SU-DHL-6 (cell line): ENCODE measurements around the gene CWC25.
A peak's percentile ranks its signal among the peaks of the same experiment; 100 is the strongest.

ENCODE experiments used
- H2AFZ ChIP-seq: fragments of 200-600 bp; sonication (generic); 2 replicates; pipeline ENCODE4 v1.6.1; 2014; ENCODE audit warnings: low read depth, mild to moderate bottlenecking, moderate library complexity, mixed read lengths, antibody characterized with exemption, low read length; ENCODE audit not compliant: severe bottlenecking
- H3F3A ChIP-seq: fragments of 200-600 bp; shearing (Covaris generic); 2 replicates; pipeline ENCODE4 v1.6.0; 2016; ENCODE audit warnings: antibody characterized with exemption, mild to moderate bottlenecking; ENCODE audit not compliant: insufficient read depth
- H3K27ac ChIP-seq: fragments of 200-600 bp; sonication (generic); 2 replicates; pipeline ENCODE4 v1.5.1; 2016; ENCODE audit warnings: low read depth, mild to moderate bottlenecking, low read length, moderate library complexity, mixed read lengths
- H3K27me3 ChIP-seq: fragments of 200-600 bp; sonication (generic), shearing (Covaris generic); 2 replicates; pipeline ENCODE4 v1.6.0; 2014; ENCODE audit warnings: mild to moderate bottlenecking, low read length
- H3K36me3 ChIP-seq: fragments of 200-600 bp; sonication (generic); 2 replicates; pipeline ENCODE4 v1.6.1; 2014; ENCODE audit warnings: mild to moderate bottlenecking, low read length, mixed read lengths
- H3K4me2 ChIP-seq: fragments of 300-600, 200-600 bp; shearing (Covaris generic), sonication (generic); 2 replicates; pipeline ENCODE4 v1.6.0; 2014; ENCODE audit warnings: low read length, low read depth, mild to moderate bottlenecking; ENCODE audit not compliant: poor library complexity, severe bottlenecking
- H3K4me3 ChIP-seq: fragments of 200-600 bp; sonication (generic); 2 replicates; pipeline ENCODE4 v1.5.1; 2014; ENCODE audit warnings: antibody characterized with exemption, low read length, mild to moderate bottlenecking, mixed read lengths; ENCODE audit not compliant: insufficient read depth, poor library complexity, severe bottlenecking
- H3K79me2 ChIP-seq: fragments of 200-600 bp; sonication (generic); 2 replicates; pipeline ENCODE4 v1.6.1; 2014; ENCODE audit warnings: mild to moderate bottlenecking, low read length, moderate library complexity; ENCODE audit not compliant: insufficient read depth
- H3K9ac ChIP-seq: fragments of 200-600 bp; sonication (generic); 2 replicates; pipeline ENCODE4 v1.7.0; 2014; ENCODE audit warnings: mild to moderate bottlenecking, low read length
- H3K9me2 ChIP-seq: fragments of 200-600 bp; sonication (generic); replicated peaks from 2 replicates; pipeline ENCODE4 v1.6.1; 2014; ENCODE audit warnings: low read length; ENCODE audit not compliant: insufficient read depth
- H3K9me3 ChIP-seq: fragments of 200-600 bp; sonication (generic); 2 replicates; pipeline ENCODE4 v1.6.1; 2014; ENCODE audit warnings: low read length, mixed read lengths; ENCODE audit not compliant: insufficient read depth
- H4K20me1 ChIP-seq: fragments of 200-600 bp; sonication (generic); 2 replicates; pipeline ENCODE4 v1.6.1; 2014; ENCODE audit warnings: low read depth, mild to moderate bottlenecking, antibody characterized with exemption, low read length, moderate library complexity, mixed read lengths
- EZH2phosphoT487 ChIP-seq: fragments of 200-600 bp; sonication (generic), shearing (Covaris generic); conservative IDR thresholded peaks from 2 replicates; pipeline ENCODE4 v1.6.1; 2018; ENCODE audit warnings: mild to moderate bottlenecking, antibody characterized with exemption, low read length, moderate library complexity, mixed read lengths
- TF ChIP-seq, protein P1 (sequence below): fragments of 200-600 bp; sonication (generic); IDR thresholded peaks from one replicate; pipeline ENCODE4 v1.5.1; 2017; ENCODE audit warnings: antibody characterized with exemption, mild to moderate bottlenecking, low read length, moderate library complexity; ENCODE audit not compliant: insufficient read depth, poor library complexity, severe bottlenecking

The CWC25 gene

DNA sequence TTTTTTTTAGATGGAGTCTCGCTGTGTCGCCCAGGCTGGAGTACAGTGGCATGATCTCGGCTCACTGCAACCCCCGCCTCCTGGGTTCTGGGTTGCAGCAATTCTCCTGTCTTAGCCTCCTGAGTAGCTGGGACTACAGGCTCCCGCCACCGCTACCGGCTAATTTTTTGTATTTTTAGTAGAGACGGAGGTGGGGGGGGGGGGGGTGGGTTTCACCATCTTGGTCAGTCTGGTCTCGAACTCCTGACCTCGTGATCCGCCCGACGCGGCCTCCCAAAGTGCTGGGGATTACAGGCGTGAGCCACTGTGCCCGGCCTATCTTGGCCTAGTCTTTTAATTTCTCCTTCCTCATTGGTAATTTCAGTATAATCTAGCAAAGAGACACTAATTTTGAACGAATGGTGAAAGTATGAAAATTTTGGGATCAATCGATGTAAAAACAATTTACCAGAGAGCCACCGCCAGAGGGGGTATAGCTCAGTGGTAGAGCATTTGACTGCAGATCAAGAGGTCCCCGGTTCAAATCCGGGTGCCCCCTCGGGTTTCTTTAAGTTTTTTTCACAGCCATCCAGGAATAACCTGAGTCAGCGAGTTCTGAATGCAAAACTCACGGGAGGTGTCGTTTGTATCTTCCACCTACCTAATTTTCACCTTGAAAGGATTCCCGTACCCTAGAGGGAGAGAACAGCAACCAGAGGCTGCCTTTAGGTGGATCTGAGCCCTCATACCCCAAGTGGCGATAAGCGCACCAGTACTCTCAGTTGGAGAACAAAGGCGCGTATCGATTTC is 42.3 kb upstream of the CWC25 start:
- Histone ChIP-seq H3K4me3 (peak overlapping the region; percentile 57), H3F3A (peaks cover 48% of the 10 kb centered on the region), H3K9me3 (no peaks in the 10 kb centered on the region), H3K4me2 (peak overlapping the region; percentile 87), H4K20me1 (no peaks in the 10 kb centered on the region), H3K36me3 (no peaks in the 10 kb centered on the region), H3K9ac (peak overlapping the region; percentile 95), H3K27ac (peak overlapping the region; percentile 94), H3K27me3 (no peaks in the 10 kb centered on the region), H2AFZ (peak overlapping the region; percentile 42), H3K79me2 (peaks cover 23% of the 10 kb centered on the region), H3K9me2 (no peaks in the 10 kb centered on the region)
- no peak for TF ChIP-seq EZH2phosphoT487
- TF ChIP-seq, protein P1, sequence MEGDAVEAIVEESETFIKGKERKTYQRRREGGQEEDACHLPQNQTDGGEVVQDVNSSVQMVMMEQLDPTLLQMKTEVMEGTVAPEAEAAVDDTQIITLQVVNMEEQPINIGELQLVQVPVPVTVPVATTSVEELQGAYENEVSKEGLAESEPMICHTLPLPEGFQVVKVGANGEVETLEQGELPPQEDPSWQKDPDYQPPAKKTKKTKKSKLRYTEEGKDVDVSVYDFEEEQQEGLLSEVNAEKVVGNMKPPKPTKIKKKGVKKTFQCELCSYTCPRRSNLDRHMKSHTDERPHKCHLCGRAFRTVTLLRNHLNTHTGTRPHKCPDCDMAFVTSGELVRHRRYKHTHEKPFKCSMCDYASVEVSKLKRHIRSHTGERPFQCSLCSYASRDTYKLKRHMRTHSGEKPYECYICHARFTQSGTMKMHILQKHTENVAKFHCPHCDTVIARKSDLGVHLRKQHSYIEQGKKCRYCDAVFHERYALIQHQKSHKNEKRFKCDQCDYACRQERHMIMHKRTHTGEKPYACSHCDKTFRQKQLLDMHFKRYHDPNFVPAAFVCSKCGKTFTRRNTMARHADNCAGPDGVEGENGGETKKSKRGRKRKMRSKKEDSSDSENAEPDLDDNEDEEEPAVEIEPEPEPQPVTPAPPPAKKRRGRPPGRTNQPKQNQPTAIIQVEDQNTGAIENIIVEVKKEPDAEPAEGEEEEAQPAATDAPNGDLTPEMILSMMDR: no peak

DNA sequence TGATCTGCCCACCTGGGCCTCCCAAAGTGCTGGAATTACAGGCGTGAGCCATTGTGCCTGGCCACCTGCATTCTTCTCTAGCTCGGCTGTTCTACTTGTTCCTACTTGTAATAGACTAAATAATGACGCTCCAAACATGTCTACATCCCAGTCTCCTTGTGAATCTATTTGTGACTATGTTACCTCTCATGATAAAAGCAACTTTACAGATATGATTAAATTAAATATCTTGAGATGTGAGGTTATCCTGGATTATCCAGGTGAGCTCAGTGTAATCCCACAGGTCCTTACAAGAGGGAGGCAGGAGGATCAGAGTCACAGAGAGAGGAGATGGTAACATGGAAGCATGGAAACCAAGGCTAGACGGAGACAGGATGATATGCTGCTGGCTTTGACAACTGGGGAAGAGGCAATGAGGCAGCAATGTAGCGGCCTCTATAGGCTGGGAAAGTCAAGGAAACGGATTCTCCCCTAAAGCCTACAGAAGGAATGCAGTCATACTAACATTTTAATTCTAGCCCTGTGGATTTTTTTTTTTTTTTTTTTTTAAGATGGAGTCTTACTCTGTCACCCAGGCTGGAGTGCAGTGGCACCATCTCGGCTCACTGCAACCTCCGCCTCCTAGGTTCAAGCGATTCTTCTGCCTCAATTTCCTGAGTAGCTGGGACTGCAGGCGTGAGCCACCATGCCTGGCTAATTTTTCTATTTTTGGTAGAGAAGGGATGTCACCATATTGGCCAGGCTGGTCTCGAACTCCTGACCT is 39.7 kb upstream of the CWC25 start:
- Histone ChIP-seq H3K36me3 (no peaks in the 10 kb centered on the region), H3K9me2 (no peaks in the 10 kb centered on the region), H3K4me3 (no peak overlapping the region), H3K9ac (no peak overlapping the region), H3K4me2 (no peak overlapping the region), H3K27ac (peak overlapping the region; percentile 73), H3K27me3 (no peaks in the 10 kb centered on the region), H2AFZ (no peak overlapping the region), H3K9me3 (no peaks in the 10 kb centered on the region), H4K20me1 (no peaks in the 10 kb centered on the region), H3F3A (peaks cover 48% of the 10 kb centered on the region), H3K79me2 (peaks cover 3% of the 10 kb centered on the region; the same call in 1 of the 2 replicates)
- no peak for TF ChIP-seq EZH2phosphoT487
- TF ChIP-seq, protein P1: no peak

DNA sequence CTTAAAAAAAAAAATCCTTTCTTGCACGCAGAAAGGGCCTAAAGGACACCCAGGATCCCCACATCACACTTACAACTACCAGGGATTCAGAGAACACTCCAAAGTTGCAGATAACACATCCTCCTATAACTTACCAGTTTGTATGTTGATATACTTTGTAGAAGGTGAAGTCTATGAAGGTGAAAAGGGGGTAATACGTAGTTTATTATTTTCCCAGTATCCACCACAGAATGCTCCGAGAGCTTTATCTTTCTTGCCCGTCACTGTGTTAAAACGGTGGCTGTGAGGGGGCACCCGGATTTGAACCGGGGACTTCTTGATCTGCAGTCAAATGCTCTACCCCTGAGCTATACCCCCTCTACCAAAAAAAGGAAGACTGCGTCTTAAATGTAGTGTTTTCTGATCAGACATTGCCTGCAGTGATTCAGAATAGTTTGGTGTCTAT is 36.3 kb upstream of the CWC25 start:
- H2AFZ ChIP-seq: no peak overlapping the region
- no peaks in the 10 kb centered on the region for H4K20me1 ChIP-seq
- H3F3A ChIP-seq: peaks cover 29% of the 10 kb centered on the region
- H3K79me2 ChIP-seq: peaks cover 3% of the 10 kb centered on the region; the same call in 1 of the 2 replicates
- no peaks in the 10 kb centered on the region for H3K27me3 ChIP-seq
- H3K9me3 ChIP-seq: no peaks in the 10 kb centered on the region
- H3K9ac ChIP-seq: no peak overlapping the region
- no peak overlapping the region for H3K4me3 ChIP-seq
- TF ChIP-seq EZH2phosphoT487: no peak
- TF ChIP-seq, protein P1: no peak
- no peaks in the 10 kb centered on the region for H3K9me2 ChIP-seq
- H3K27ac ChIP-seq: no peak overlapping the region
- H3K4me2 ChIP-seq: no peak overlapping the region
- no peaks in the 10 kb centered on the region for H3K36me3 ChIP-seq
